Inferior parietal cortex (tissue), 1 donor: ENCODE results near the gene ENDOD1.
"Not testable (repeated sequence)": the region's sequence is repeated elsewhere in the genome, so short reads cannot be mapped to it uniquely, and the experiment has no call there.

Source experiments
- DNase-seq: peaks from one replicate; pipeline ENCODE4 v3.0.0-alpha.2; 2016; ENCODE audit errors: extremely low spot score

The ENDOD1 gene

GRCh38 chr11:95104121-95104830 lies 14.6 kb downstream of the ENDOD1 start:
- DNase-seq, result no peak

GRCh38 chr11:95104856-95105255 lies 15.2 kb downstream of the ENDOD1 start:
- no peak for DNase-seq

GRCh38 chr11:95108159-95108611 lies 18.5 kb downstream of the ENDOD1 start:
- no peak for DNase-seq

GRCh38 chr11:95108671-95109551 lies 19.3 kb downstream of the ENDOD1 start:
- no peak for DNase-seq

- DNase-seq, result not testable (repeated sequence)
These were observed 21.8 kb downstream of the ENDOD1 start for GRCh38 chr11:95111471-95111870.

- DNase-seq, result no peak
These were observed 22.4 kb downstream of the ENDOD1 start for GRCh38 chr11:95111923-95112540.

- DNase-seq, result no peak
These were observed 26.0 kb downstream of the ENDOD1 start for GRCh38 chr11:95115597-95115996.

- DNase-seq, result no peak
These were observed 29.9 kb downstream of the ENDOD1 start for GRCh38 chr11:95119361-95120060.

GRCh38 chr11:95121698-95122097 lies 32.1 kb downstream of the ENDOD1 start:
- no peak for DNase-seq

- no peak for DNase-seq
These were observed 33.9 kb downstream of the ENDOD1 start for GRCh38 chr11:95123556-95123955.

GRCh38 chr11:95128602-95129001 lies 39.0 kb downstream of the ENDOD1 start:
- no peak for DNase-seq

- no peak for DNase-seq
These were observed 43.3 kb downstream of the ENDOD1 start for GRCh38 chr11:95132956-95133355.

- DNase-seq, result no peak
These were observed 44.8 kb downstream of the ENDOD1 start for GRCh38 chr11:95134491-95134890.

GRCh38 chr11:95135155-95135554 lies 45.5 kb downstream of the ENDOD1 start:
- DNase-seq, result no peak

- DNase-seq, result no peak
These were observed 46.2 kb downstream of the ENDOD1 start for GRCh38 chr11:95135880-95136279.

GRCh38 chr11:95136747-95137146 lies 47.1 kb downstream of the ENDOD1 start:
- not testable (repeated sequence) for DNase-seq

- DNase-seq, result no peak
These were observed 47.7 kb downstream of the ENDOD1 start for GRCh38 chr11:95137299-95137698.

- DNase-seq, result no peak
These were observed 48.8 kb downstream of the ENDOD1 start for GRCh38 chr11:95138448-95138847.

GRCh38 chr11:95140397-95141033 lies 50.9 kb downstream of the ENDOD1 start:
- DNase-seq, result no peak

GRCh38 chr11:95142431-95142830 lies 52.8 kb downstream of the ENDOD1 start:
- DNase-seq, result no peak

- no peak for DNase-seq
These were observed 53.5 kb downstream of the ENDOD1 start for GRCh38 chr11:95143106-95143681.
